HPDE6-E6E7 (cell line): ENCODE measurements around the gene CDHR4.
"Not testable (repeated sequence)": the region's sequence is repeated elsewhere in the genome, so short reads cannot be mapped to it uniquely, and the experiment has no call there.

Experiments
- DNase-seq: peaks from one replicate; pipeline ENCODE4 v3.0.0; 2011; ENCODE audit warnings: missing footprints; ENCODE audit errors: extremely low spot score

The CDHR4 gene

DNA sequence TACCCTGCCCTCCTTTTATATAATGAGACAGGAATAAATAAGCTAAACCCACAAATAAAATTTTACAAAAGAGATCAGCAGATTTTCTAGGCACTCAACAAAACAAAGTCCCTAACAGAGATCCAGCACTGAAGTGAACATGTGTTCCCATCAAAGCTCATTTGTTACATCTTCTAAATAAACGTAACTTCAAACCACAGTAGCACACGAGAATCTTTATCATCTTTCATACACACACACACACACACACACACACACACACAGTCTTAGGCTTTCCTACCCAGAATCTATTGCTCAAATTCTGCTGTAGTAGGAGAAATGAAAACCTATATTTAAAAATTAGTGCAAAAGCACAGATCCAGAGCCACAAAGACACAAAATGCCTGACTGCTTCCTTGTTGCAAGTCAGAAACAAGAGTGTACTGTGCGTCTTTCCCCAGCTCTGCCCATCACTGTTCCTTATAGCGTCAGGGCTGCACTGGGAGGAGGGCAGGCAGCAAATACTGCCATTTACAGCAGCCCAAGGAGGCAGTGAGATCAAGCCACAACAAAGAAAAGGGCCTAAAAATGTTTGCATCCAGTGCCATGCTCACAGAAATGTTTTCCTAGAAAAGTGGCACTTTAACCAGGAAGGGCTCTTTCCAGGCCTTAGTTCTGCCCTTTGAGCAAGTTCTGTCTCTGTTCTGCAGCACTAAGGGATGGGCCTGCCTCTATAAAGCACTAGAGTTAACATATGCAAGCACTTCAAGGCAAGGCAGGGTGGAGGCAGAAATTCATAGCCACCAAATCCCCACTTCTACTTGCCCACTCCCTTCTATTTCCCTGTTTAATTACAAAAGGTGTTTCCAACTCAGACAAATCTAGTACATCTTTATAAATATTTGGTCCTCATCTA is 19.3 kb downstream of the CDHR4 start:
- DNase-seq = no peak

DNA sequence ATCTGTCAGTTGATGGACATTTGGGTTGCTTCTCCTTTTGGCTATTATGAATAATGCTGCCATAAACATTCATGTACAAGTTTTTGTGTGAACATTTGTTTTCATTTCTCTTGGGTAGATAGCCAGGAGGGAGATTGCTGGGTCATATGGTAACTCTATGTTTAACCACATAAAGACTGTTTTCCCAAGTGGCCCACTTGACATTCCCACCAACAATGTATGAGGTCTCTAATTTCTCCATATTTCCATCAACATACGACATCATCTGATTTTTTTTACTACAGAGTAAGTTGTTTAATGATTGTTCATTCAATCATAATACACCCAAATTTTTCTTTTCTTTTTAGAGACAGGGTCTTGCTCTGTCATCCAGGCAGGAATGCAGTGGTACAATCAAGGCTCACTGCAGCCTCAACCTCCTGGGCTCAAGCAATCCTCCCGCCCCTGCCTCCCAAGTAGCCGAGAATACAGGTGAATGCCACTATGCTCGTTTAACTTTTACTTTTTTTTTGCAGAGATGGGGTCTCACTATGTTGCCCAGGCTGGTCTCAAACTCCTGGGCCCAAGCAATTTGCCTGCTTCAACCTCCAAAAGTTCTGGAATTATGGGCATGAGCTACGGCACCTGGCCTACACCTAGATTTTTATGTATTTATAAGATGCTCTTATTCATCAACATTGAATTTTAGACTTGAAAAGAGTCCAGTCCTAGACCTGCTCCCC is 20.2 kb downstream of the CDHR4 start:
- DNase-seq = no peak

DNA sequence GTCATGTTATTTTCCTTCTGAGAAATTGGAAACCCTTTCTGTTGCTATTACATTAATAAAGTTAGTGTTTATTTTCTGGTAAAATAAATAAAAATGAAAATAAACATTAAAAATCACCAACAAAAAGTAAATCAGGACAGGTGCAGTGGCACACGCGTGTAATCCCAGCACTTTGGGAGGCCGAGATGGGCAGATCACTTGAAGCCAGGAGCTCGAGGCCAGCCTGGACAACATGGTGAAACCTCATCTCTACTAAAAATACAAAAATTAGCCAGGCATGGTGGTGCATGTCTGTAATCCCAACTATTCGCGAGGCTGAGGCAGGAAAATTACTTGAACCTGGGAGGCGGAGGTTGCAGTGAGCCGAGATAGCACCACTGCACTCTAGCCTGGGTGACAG is 23.6 kb downstream of the CDHR4 start:
- not testable (repeated sequence) for DNase-seq

DNA sequence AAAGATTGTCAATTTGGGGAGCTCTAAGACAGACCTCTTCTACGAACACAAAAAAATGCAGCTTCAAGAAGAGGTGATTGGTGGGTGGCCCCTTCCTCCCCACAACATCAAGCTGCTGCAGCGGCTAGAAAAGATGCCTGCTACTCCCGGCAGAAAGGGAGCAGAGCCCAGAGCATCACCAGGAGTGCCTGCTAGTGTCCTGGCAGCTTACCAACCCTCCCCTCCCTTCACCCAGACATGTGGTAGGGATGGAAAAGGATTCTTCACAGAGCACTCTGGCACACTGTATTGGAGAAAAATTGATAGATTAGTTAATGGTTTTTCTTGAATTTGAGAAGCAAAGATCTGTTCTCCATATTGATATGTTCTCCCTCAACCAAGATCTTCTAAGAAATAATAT is 24.1 kb downstream of the CDHR4 start:
- no peak for DNase-seq

DNA sequence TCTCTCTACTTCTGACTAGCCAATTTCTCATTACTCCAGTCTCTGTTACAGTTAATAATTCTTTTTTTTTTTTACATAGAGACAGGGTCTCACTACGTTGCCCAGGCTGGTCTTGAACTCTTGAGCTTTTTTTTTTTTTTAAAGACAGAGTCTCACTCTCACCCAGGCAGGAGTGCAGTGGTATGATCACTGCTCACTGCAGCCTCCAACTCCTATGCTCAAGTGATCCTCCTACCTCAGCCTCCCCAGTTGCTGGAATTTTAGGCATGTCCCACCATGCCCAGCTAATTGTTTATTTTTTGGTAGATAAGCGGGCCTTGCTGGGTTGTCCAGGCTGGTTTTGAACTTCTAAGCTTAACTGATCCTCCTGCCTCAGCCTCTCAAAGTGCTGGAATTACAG is 27.0 kb downstream of the CDHR4 start:
- DNase-seq = no peak

DNA sequence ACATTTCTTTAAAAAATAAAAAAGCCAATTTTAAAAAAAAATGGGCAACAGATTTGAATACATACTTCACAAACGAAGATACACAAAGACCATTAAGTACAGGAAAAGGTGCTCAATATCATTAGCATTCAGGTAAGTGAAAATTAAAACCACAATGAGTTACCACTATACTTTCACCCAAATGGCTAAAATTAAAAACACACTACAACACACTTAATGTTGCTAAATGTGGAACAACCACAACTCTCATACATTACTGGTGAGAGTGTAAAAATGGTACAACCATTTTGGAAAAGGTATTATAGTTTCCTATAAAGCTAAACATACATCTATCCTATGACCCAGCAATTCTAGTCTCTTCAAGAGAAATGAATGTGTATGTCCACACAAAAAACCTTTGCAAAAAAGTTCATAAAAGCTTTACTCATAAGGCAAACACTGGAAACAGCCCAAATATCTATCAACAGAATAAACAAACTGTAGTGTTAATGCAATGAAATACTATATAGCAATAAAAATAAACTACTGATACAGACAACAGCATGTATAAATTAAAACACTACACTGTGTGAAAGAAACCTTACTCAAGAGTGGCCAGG is 28.2 kb downstream of the CDHR4 start:
- no peak for DNase-seq

DNA sequence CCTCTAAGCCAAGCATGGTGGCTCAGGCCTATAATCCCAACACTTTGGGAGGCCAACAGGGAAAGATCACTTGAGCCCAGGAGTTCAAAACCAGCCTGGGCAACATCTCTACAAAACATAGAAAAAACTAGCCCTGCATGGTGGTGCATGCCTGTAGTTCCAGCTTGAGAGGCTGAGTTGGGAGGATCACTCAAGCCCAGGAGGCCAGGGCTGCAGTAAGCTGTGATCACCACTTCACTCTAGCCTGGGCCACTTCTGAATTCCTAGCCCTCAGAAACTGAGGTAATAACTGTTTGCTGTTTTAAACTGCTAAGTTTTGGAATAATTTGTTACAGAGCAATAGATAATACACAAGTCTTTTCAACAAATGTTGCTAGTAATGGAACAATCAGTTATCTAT is 29.7 kb downstream of the CDHR4 start:
- no peak for DNase-seq

DNA sequence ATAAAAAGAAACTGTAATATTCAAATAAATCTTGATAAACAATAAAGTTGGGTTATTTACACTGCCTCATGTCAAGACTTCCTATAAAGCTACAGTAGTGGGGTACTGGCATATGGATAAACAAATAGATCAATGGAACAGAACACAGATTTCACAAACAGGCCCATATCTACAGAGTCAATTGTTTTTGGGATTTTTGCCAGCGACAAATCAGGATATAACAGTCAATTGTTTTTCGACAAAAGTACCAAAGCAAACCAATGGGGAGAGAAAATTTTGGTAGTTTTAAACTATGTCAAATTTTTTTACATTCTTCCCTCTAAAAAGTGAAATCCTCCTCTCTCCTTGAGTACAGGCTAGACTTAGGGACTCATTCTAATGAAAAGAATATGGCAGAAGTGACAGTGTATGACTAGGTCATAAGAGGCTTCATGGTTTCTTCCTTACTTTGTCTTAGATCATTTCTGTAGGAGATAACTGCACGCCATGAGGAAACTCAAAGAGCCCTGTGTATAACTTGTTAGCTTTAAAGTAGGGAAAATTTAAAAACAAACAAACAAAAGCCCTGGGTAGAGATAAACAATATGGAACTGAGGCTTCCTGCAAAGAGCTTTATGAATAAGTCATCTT is 30.3 kb downstream of the CDHR4 start:
- DNase-seq = no peak

DNA sequence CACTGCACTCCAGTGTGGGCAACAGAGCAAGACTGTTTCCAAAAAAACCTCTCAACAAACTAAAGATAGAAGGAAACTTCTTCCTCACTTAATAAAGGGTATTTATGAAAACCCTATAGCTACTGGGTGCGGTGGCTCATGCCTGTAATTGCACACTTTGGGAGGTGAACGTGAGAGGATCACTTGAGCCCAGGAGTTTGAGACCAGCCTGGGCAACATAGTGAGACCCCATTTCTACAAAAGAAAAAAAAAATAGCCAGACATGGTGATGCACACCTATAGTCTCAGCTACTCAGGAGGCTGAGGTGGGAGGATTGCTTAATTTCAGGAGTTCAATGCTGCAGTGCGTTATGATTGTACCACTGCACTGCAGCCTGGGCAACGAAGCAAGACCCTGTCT is 35.7 kb downstream of the CDHR4 start:
- no peak for DNase-seq

DNA sequence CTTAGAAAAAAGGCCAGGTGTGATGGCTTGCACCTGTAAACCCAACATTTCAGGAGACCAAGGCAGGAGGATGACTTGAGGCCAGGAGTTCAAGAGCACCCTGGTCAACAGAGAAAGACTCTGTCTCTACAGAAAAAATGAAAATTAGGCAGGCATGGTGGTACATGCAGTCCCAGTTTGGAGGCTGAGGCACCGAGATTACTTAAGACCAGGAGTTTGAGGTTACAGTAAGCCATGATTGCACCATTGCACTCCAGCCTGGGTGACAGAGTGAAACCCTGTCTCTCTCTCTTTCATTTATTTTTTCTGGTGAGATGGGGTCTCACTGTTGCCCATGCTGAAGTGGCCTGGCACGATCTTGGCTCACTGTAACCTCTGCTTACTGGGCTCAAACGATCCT is 38.0 kb downstream of the CDHR4 start:
- DNase-seq = no peak

DNA sequence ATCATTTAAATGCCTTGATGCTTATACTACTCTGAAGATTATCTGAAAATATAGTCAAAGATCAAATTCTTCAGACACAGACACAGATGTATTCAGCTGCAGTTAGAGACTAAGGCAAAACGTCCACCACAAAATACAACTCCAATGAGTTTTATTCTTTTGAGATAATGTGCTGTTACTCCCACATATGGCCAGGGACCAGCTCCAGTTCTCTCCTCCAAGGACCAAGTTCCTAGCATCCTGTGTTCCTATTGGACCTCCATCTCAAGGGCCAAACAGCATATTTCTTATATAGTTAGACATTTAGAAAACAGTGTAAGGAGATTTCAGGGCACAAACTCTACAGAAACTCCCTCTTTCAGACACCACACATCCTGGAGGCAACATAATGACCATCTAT is 40.4 kb downstream of the CDHR4 start:
- no peak for DNase-seq

DNA sequence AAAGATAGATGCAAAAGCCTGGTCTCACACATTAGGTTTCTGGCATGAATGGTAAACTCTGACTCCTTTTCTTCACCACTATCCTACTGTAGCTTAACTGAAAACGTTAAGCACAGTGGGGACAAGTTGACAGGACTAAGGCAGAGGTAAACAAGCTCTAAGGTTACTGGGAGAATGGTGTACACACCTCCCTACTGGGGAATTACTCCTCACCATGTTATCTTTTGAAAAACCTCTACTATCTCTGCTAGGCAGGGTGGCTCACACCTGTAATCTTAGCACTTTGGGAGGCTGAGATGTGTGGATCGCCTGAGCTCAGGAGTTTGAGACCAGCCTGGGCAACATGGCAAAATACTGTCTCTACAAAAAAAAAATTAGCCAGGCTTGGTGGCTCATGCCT is 42.5 kb downstream of the CDHR4 start:
- DNase-seq = no peak

DNA sequence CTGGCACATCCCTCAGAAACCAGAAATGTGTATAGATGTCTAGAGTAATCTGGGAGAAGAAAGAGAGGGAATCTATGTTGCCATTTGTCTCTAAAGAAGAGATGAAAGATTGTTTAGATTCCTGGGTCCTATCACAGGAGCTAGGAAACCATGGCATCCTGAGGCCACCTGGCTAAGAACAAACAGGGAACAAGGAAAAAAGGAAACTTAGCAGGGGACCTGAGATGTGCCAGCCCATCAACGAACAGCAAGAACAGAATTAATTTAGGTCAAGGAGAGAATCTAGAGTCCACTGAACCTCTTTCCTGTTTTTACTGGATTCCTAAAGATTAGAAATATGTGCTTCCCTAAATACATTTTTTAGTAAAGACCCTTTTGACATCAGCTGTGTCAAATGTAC is 43.6 kb downstream of the CDHR4 start:
- DNase-seq = no peak

DNA sequence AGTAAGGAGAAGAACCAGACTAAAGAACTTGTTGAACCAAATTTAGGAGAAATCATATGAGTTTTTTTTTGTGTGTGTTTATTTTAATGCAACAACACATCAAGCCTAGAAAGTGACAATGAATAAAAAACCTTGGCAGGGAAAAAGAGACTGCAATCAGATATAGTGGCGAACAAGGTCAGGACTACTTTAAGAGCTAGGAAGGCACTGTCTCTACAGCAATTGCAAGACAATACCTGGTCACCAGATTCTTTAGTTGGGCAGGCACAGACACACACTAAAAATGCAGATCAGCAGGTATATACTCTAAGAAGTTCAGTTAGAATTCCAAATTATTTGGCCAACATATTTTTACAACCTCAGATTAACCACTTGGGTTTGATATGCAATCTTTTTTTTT is 45.1 kb downstream of the CDHR4 start:
- DNase-seq = no peak

DNA sequence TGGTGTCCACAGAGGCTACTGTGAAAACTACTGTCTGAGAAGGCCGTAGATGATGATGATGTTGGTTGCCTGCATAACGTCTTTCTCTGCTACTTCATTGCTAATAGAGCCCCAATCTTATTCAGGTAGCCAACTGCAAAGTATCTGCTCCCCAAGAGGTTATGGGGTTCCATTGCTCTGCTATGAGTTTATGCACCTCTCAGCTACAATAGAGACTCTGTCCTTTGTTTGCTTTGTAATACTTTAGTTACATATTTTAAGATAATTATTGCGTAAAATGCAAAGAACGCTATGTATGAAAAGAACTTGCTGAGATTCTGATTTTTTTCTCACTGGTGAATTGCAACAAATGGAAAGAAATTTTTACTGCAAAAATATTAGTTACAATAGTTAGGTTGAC is 48.2 kb downstream of the CDHR4 start:
- DNase-seq = no peak

DNA sequence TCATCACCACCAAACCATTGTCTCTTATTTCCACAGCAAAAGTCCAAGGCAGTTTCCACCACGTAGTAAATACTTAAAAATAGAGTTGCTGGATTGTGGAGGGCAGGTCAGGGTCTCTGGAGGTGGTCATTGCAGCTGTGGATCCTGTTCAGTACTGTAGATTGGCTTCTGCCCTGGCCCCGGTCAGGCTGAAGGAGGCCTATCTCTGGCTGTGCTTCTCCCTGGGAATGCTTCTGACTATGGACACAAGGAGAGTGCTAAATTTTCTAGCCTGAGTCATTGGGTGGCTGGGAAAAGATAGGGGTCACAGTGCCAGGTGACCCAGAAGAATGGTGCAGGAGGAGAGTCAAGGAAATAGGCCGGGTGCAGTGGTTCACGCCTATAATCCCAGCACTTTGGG is 49.6 kb downstream of the CDHR4 start:
- DNase-seq = no peak

DNA sequence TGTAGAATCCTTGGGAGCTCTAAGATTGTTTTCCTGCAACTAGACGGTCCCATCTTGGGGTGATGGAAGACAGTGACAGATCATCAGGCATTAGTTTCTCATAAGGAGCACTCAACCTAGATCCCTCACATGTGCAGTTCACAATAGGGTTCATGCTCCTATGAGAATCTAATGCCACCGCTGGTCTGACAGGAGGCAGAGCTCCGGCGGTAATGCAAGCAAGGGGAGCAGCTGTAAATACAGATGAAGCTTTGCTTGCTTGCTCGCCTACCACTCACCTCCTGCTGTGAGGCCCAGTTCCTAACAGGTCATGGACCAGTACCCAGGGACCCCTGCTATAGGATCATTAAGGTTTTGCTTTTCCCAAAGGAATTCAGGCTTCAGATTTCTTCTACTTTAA is 50.8 kb downstream of the CDHR4 start:
- DNase-seq = not testable (repeated sequence)

DNA sequence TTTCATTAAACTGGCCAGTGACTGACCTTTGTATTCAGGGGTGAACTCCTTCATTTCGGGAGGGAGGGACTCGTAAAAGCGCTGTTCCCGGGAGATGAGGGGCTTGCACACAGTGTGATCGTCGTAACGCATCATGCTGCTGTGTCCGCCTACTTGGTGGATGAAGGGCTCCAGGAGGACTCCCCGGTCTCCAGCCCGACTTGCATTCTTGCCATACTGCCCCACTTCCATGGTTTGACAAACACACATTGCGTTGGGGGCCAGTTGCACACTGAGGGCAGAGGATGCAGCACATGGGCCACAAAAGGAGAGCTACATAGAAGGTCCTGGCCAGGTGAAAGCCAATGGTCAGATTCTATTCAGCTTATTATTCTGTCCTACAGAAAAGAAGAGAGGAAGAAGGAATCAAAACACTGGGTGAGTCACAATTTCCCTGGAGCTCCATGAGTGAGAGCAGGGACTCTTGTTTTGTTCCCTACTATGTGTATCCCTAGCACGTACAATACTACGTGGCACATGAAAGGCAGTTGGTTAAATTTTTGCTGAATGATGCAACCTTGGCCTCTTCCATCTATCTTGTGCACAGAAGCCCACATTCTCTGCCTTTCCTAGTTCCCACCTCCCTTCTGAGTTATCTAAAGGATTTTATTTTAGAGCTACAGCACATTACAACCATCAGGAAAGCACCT is 51.7 kb downstream of the CDHR4 start:
- DNase-seq = no peak

DNA sequence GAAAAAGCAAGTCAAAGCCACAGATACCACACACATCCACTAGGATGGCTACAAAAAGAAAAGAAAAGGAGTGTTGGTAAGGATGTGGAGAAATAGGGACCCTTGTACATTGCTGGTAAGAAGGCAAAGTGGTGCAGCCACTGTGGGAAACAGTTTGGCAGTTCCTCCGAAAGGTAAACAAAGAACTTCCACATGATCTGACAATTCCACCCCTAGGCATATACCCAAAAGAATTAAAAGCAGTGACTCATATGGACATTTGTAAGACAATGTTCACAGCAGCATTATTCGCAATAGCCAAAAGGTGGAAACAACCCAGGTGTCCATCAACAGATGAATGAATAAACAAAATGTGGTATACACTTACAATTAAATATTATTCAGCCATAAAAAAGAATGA is 53.7 kb downstream of the CDHR4 start:
- no peak for DNase-seq
